Measurements from ENCODE around the gene EEF1G.
"Not testable (repeated sequence)": the region's sequence is repeated elsewhere in the genome, so short reads cannot be mapped to it uniquely, and the experiment has no call there.

The EEF1G gene

DNA sequence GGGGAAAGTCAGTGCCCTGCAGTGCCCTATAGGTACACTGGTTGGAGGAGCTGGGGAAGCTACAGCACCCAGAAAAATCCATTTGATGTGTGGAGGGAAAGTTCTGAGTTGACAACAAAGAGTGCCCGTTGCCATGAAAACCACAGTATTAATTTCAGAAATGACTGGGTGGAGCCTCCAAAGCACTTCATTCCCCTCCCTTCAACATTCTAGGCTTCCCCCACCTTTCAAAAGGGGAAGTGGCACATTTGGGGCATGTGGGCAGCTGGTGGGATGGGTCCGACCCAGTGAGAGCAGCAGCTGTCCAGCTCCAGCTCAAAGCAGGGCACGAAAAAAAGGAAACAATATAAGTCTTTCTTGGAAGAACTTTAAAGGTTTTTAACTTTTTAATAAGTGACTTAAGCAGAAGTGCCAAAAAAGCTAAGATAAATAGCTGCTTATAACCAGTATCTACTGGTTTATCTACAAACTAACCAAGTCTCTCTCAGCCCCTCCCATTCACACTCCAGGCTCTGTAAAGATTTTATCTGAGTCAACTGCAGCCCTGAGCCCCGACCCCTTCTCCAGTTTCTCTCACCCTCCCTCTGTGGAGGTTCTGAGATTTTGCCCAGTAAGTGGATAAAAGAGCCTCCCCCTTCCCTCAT, 18.1 kb downstream of the EEF1G start:
- DNase-seq (ENCODE audit: low spot score): peak; percentile 91

DNA sequence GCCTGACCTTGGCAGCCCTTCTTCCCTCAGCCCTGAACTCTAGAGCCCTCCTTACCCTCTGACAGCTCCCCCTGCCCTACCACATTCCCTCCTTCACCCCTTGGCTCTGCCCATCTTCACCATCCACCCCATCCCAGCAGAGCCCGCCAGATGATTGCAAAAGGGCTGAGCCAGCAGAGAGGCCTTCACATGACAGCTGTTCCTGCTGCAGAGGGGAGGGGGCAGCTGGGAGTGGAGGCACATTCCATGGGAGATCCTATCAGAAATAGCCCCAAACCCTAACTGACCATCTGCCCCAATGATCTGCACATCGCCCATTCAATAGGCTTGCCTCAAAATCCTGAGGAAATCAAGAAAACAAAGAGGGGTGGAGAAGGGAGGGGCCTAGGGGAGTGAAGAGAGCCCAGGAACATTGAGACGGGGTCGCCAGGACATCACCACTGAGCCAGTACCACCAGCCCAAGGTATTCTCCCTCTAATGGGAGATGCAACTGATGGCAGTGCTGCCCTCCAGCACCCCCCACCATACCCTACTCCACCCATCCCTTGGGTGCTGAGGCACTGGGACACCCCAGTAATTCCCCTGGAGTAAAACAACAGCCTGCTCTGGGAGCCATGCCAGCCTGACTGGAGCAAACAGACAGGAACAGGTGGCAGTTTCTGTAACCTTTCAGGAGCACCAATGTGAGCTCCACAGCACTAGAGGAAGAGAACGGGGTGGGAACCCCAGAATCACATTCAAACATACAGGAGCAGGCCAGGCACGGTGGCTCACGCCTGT, 19.1 kb downstream of the EEF1G start:
- no peak for DNase-seq (ENCODE audit: low spot score)

DNA sequence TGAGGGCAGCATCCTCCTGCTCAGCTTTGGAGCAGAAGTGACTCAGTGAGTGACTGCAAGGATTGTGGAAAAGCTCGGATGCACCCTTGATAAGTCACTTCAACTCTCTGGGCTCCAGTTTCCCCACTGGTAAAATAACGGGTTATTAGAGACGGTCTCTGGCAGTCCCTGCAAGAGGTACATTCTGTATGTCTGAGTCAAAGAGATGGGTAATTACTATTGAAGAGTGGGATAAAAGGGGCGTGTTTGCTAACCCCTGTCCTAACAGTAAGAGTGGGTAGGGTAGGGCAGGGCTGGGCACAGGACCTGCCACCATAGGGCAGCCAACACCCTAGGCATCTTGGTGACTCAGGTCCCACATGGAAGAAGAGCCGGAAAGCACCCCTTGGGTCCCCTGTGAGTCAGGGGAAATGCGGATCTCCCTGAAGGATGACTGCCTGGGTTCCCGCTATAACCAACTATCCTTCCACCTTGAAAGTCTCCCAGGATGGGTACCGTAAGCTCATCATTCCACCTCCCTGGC, 19.8 kb downstream of the EEF1G start:
- no peak for DNase-seq (ENCODE audit: low spot score)

DNA sequence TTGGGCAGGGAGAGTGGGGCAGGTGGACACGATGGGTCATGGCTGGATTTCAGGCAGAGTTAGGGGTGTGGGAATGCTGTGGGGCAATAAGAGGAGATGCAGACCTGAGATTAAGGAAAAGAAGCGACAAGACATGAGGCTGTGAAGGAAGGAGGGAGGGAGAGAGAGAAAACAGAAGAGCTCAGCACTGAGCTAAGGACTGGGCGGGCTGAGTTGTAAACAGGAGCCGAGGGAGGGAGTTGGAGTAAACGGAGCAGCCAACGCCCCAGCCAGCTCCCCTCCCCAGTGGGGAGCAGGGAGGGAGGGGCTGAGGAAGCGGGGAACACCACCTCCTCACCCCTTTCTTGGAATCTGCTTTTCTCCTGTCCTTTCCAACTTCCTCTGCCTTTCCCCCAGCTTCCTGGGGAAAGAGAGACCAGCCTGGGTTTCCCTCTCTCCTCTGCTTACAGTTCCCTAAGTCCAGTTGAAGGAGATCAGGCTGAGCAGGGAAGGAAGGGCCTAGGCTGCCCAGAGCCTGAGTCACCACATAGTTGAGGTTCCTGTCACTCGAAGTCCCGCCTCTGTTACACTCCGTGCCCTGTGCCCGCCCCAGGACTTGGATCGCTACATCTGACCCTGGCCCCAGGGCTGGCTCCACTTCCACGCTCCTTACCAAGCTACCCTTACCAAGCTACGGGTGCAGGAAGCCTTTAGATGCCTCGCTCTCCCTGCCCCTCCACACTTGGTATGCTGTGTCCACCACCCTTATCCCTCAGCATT, 20.4 kb downstream of the EEF1G start:
- DNase-seq (ENCODE audit: low spot score): peak; percentile 88

DNA sequence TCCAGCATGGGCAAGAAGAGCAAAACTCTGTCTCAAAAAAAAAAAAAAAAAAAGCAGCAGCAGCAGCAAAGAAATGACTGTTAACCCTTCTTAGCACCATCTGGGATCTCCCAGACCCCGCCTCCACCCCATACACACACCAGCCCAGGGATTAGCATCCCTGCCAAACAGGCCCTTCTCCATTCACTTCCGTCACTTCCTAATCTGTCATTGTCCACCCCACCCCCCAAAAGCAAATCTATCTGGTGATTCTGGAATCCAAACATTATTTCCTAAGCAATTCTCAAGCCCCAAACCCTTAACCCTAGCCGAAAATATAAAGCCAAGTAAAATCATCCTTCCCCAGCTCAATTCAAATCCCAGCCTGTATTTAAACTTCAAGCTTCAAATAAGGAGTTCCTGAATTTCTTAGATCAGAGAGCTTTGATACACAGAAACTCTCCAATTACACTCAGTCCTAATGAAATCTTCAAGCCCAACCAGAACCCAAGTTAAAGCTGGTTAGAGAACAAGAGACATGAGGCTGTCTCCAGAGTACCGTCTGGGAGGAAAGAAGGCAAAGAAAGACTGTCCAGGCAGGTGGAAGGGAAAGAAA, 21.1 kb downstream of the EEF1G start:
- DNase-seq (ENCODE audit: low spot score): no peak

DNA sequence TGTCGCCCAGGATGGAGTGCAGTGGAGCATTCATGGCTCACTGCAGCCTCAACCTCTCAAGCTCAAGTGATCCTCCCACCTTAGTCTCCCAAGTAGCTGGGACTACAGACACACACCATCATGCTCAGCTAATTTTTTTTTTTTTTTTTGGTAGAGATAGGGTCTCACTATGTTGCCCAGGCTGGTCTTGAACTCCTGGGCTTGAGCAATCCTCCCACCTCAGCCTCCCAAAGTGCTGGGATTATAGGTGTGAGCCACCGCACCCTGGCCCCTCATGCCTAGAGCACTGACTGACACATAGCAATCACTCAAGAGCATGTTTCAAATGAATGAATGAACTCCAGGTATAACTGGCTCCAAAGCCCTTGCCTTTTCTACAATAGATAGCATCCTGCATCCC, 23.2 kb downstream of the EEF1G start:
- DNase-seq (ENCODE audit: low spot score): not testable (repeated sequence)

DNA sequence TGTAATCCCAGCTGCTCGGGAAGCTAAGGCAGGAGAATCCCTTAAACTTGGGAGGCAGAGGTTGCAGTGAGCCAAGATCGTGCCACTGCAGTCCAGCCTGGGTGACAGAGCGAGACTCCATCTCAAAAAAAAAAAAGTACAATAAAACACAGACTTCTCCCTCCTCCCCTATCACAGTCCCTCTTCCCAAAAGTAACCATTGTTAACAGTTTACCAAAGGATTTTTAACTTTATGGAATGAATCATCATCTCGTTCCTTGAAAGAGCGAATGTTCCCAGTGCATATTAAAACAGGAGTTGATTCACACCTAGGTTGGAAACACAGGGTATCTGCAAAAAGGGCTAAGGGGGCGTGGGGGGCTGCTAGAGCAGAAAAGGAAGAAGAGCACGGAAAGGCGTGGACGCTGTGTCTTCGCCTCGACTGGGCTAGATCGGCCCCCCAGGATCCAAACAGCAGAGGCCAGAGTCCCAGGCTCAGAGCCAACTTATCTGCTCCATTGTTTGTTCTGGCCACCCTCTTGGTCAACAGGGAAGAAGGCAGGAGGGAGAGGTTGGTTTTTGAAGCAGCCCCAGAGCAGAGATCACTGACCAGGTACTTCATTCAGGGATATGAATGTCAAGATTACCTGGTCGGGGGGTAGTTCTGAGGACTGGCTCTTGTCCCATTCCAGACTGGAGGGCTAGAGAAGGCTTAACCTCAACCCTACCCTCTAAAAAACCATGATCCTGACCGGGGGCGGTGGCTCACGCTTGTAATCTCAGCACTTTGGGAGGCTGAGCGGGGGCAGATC, 25.0 kb downstream of the EEF1G start:
- no peak for DNase-seq (ENCODE audit: low spot score)

DNA sequence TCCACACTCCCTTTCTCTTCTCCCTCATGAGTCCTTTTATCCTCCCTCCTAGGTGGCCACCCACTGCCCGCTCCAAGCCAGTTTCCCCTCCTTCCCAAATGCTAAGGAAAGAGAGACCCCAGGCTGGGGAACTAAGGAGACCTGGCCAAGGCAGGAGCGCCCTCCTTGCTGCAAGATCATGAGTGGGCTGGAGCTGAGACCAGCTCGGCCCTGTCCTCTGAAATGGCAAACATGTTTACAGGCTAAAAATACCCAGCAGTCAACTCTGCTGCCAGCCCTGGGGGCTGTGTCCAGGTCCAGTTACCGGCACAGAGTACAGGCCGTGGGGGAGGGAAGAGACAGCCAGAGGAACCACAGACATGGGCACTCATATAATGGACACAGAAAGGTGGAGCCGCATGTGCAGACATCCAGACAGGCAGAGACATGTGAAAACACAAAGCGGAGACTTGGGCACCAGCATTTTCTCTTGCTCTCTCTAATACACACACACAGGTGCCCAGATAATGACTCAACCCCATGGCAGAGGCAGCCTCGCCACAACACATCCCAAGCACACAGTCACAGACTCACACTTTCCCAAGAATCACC, 25.9 kb downstream of the EEF1G start:
- no peak for DNase-seq (ENCODE audit: low spot score)

DNA sequence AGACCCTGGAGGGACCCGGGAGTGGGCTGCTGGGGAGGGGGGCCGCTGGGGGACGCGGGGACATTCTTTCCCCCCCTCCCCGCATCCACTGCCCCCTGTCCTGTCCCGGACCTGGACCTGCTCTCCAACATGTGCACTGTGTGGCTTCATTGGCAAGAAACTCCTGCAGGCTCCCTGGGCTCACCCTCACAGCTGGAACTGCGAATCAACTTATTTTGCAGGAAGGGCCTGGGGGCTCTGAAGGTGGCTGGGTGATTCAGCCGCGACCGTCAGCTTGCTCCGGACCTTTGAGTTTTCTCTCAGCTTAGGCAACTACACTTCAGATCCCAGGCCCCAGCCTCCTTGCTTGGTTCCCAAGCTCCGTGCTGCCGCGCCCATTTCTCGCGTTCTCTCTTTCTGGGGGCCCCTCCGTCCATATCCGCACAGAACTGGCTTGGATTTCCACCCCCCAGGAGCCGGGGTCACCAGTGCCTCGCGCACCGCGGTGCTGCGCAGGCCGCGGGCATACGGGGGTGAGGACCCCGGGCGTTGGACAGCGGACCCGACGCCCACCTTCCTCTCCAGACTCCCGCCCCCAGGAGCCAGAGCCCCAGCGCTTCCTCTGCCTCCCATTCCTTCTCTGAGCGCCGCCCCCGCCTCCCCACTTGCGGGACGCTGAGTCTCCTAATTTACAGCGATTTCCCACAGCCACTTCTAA, 26.6 kb downstream of the EEF1G start:
- DNase-seq (ENCODE audit: low spot score): no peak

DNA sequence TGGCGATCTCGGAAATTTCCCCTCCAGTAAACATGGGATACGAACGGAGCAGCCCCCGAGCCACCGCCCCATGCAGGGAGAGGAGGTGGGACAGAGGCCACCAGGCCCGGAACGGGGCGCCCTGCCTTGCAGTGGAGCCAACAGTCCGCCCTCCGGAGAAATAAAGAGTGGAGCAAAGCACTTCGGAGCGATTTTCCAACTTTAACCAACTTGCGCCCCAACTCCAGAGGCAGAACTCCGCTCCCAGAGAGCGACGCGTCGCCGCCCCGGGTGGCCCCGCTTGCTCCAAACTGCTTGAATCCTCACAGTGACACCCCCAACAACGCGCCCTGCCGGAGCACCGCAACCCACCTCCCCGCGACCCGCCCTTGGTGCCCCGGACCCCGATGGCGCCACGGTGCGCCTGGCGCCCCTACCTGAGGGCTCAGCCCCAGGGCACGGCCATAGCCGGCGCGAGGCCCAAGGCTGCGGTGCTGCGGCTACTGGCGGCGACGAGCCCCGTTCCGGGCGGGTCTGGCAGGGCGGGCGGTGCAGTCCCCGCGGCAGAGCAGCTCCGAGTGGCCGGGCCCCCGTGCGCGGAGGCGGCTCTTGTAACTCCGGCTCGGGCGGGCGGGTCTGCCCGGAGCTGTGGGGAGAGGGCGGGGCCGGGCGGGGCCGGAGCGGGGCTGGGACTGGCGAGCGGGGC, 27.3 kb downstream of the EEF1G start, which contains the start of gene AHNAK:
Gene AHNAK, minus strand, starts transcription at position 563 of the 685 bp plus-strand sequence. CDS start 10,708 bp downstream, outside the sequence.
- peak; percentile 83 for DNase-seq (ENCODE audit: low spot score)

DNA sequence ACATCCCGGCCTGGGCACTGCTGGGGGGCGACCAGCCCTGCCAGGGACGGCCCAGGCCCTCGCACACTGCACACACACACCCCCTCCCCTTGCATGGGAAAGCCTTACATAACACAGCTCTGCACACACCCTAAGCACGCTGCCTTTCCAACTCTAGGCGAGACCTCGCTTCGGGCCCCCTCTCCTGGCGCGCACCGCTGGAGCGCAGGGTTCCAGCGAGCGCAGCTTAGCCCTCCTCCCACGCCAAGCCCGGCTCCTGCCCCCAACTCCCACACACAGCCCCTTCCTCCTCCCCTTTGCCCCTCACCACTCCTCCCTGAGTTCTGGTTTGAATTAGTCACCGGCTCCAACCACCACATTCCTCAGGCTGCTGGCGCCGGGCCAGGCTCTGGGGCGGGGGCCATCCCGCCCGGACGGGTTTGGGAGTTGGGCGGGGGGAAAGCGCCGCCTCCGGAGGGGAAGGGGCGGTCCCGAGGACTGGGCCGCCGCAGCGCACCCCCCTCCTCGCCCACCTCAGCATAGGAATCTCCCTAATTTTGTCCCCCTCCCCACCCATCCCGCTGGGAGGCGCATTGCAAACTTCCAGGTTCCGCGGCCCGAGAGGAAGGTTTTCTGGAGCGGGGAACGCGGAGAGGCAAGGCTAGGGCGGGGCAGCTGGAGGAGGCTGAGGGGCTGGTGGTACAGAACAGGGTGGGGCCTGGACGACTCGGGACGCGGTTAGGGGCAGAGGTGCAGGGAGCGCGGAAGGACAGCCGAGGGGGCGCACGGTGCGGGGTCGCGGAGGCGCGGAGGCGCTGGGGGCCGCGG, 28.1 kb downstream of the EEF1G start:
- peak; percentile 82 for DNase-seq (ENCODE audit: low spot score)

DNA sequence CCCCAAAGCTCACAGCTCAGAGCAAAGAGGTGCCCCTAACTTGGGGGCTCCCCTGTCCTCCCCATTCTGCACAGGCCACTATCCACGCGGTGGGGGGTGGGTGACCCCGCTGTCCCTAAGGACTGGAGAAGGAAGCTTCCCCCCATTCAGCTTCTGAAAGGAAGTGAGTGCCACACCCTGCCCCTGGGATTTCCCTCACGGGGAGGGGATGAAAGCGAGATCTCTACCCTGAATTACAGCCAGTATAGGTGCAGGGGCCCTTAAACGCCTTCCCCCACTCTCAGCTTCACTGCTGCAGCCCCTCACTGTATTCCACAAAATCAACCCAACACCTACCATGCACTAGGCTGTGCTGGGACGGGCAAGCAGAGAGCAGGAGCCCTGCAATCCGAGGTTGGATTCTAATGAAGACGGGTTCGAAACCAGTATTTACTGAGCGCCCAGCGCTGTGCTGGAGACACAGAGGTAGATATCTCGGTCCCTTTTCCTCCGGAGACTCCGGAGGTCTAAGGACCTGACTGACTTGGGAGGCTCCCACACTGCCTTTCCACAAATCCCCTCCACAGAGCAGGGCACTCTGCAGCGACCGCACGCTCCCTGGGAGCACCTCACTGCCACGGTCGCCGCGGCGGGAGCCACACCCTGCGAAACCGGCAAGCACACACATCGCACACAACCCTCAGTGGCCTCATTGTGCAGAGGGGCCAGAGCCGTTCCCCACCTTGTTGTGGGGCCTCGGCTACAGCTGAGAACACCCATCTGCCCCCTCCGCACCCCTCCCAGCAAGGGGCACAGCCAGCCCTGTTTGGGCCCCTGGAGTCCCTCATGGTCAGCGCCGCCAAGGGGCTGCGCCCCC, 28.9 kb downstream of the EEF1G start:
- DNase-seq (ENCODE audit: low spot score): no peak

DNA sequence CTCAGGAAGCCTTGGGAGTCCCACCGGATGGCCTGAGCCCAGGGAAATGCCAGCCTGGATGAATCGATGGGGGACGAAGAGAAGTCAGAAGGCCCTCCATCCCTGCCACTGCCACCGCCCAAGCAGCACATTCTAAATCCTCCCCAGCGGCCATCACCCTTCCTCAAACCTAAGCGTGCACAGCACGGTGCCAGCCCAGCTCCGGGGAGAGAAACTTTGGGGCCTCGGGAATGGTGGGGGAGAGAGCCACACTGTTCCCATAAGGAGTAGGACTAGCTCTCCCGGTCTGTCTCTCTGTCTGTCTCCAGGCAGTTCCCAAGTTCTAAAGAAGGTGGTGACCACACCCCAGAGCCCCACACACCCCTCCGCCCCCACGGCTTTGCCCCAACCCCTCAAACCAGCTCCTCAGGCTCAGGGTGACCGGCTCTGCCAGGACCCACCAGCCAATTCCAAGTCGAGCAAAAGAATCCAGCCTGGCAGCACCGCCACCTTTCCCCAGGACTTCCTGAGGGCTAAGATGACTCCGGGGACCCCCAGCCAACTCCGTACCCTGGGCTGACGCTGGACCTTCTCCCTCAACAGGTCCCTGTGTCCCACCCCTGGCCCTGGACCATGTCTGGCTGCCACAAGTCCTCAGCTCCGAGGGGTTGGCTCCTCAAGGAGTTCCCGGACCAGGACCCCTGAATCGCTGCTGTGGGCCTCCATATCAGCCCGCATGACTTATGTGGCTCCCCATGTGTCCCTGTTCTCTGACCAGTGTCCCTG, 29.8 kb downstream of the EEF1G start:
- no peak for DNase-seq (ENCODE audit: low spot score)

DNA sequence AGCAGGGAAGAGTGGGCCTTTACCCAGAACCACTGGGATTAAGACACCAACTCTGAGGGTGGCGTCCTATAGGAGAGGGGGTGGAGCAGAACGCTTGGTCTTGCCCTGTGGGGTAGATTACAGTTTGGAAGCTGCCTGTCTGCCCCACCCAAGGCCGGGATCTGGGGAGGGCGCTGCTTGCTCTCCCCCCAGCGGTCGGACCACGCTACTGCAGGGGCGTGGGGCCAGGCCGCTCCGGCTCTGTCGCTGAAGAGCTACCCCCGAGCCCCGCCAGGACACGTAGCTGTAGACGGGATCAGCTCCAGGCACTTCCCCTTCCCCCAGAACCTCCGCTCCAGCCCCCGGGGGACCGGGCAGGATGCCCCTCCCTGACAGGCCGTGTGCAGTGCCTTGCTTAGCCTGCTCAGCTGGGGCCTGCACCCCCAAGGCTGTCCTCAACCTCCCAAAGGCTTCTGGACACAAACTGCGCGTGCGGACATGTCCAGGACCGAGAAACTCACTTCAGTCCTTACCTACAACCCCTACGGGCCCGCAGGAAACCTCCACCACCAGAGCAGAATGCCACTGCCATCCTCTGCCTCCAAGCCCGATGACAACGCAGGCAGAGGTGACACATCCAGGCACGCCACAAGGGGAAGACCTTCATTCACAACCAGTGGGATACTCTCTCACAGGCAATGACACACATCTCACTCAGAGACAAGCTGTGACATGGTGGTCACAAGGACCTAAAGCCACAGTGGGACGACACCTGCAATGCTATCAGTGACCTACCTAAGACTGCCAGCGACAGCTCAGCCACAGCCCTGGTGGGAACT, 30.7 kb downstream of the EEF1G start:
- DNase-seq (ENCODE audit: low spot score): peak; percentile 80

DNA sequence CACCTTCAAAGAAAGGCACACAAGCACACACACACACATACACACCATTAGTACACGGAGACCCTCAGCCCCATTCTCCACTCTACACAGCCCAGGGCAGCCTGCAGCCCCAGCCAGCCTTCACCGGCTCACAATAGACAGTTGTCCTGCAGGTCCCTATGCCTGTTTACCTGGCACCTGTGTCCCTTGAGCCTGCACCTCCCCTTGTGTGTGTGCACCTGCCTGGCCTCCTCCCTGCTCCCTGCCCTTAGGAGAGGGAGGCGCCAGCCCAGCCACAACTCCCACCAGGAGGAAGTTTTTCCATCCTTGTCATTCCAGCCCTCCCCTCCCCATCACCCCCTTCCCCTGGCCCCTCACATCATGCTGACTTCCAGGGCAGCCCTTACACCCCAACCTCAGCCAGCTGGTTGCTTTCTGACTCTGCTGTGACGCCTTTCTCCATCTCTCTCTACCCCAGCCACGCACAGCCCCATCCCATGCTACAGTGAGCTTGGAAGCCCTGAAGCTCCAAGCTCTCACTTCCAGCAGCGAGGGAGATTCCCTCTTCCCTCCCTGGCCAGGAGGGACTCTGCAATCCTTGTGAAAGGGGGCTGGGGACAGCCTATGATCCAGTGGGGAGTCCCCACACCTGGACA, 31.5 kb downstream of the EEF1G start:
- DNase-seq (ENCODE audit: low spot score): no peak

All from CD4-positive, alpha-beta T cell treated with Interleukin-15 for 4 hours (primary cell).